Muscle layer of colon (tissue), 2 donors: ENCODE data around the gene N4BP2L1.

ENCODE experiments used
- H3K27ac ChIP-seq: one replicate; pipeline ENCODE4 v1.7.0; 2013; ENCODE audit warnings: low read depth, mild to moderate bottlenecking, low read length, moderate library complexity
- H3K27me3 ChIP-seq, 2 donors: one replicate each; pipeline ENCODE4 v1.7.0; 2013; ENCODE audit warnings: low read length in 2 of 2, mild to moderate bottlenecking in 2 of 2; ENCODE audit not compliant: insufficient read depth in 2 of 2, control insufficient read depth in 1 of 2
- H3K36me3 ChIP-seq: one replicate; pipeline ENCODE4 v1.7.0; 2013; ENCODE audit warnings: mild to moderate bottlenecking, low read length; ENCODE audit not compliant: insufficient read depth
- H3K4me1 ChIP-seq: one replicate; pipeline ENCODE4 v1.7.0; 2013; ENCODE audit warnings: mild to moderate bottlenecking, low read length; ENCODE audit not compliant: insufficient read depth
- H3K4me3 ChIP-seq, 2 donors: one replicate each; pipeline ENCODE4 v1.7.0; 2013; ENCODE audit warnings: low read length in 2 of 2, low read depth in 1 of 2, mild to moderate bottlenecking in 1 of 2, moderate library complexity in 1 of 2
- H3K9ac ChIP-seq: one replicate; pipeline ENCODE4 v1.7.0; 2013; ENCODE audit warnings: low read length
- H3K9me3 ChIP-seq: one replicate; pipeline ENCODE4 v1.7.0; 2013; ENCODE audit warnings: mild to moderate bottlenecking, low read length
- donor health status: abdominal sarcoma.
- donor health status: Adenocarcinoma of cecum.

N4BP2L1 gene

DNA sequence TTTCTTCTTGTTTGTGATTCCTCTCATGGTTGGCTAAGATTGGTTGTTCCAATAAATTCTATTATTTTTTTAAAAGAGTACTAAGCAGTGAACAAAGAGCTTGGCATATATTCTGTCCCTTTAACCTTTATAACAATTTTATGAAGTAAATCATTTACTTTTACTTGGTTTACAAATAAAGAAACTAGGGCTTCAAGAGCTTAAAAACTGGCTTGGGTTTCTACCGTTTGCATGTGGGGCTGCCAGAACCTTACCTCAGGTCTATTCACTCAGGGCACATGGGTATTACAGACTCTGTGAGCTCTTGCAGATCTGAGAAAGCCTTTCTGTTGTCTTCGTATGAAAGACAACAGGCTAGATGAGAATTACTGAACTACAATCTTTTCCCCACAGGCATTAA lies 13.3 kb downstream of the N4BP2L1 start:
- Histone ChIP-seq H3K27me3 (no peaks in the 10 kb centered on the region), H3K9ac (no peak overlapping the region), H3K36me3 (no peaks in the 10 kb centered on the region), H3K9me3 (no peaks in the 10 kb centered on the region), H3K27ac (no peak overlapping the region), H3K4me3 (no peak overlapping the region), H3K4me1 (no peaks in the 10 kb centered on the region)

DNA sequence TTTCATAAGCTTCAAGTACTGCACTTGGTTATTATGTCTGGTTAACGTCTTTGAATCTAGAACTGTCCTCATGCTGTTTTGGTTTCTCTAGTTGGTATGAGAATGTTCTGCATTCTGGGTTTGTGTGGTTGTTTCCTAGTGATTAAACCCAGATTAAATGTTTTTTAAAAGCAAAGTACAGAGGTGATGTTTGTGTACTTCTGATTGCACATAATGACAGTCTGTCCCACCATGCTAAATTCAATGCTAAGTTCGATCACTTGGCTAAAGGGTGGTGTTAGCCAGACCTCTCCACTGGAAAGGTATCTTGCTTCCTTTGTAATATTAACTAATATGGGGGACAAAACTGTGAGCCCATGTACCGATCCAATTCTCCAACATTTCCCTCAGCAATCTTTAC lies 14.6 kb downstream of the N4BP2L1 start:
- Histone ChIP-seq H3K9me3 (no peaks in the 10 kb centered on the region), H3K9ac (no peak overlapping the region), H3K36me3 (no peaks in the 10 kb centered on the region), H3K4me3 (no peak overlapping the region), H3K4me1 (no peaks in the 10 kb centered on the region), H3K27me3 (no peaks in the 10 kb centered on the region), H3K27ac (no peak overlapping the region)

DNA sequence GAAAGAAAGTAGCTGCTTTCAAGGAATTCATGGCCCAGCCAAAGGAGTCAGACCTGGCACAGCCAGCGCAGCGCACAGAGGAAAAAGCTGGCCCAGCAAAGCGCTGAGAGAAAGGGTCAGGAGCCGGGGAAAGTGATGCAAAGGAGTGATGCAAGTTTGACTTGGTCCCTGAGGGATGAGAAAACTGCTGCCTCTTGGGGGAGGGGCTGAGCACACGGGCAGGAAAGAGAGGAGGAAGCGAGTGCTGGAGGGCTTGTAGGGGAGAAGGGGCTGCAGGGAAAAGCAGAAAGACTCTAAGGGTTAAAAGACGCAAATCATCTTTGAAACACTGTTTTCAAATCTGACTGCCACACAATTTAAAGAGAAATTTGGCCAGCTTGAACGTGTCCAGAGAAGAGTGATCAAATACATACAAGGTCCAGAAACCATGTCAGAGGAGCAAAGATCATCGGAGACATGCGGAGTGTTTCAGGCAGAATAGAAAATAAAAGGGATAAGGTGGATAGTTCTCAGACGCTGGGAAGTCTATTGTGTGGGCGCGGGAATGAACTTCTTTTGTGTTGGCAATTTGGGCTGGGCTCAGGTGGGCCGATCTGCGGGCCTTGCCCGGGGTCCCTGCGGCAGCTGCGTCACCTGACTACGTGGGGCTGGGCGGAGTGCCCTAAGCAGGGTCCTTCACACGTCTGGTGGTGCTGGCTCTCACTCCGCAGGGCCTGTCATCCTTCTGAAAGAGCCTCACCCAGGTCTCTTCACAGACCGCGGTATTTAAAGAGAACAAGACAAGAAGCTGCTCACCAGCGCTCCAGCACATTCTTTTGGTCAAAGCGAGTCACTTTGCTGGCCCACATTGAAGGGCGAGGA lies 18.1 kb downstream of the N4BP2L1 start:
- Histone ChIP-seq H3K4me1 (no peaks in the 10 kb centered on the region), H3K9me3 (no peaks in the 10 kb centered on the region), H3K27me3 (no peaks in the 10 kb centered on the region), H3K9ac (no peak overlapping the region), H3K27ac (peak overlapping the region; percentile 4), H3K36me3 (peaks cover 8% of the 10 kb centered on the region), H3K4me3 (peak overlapping the region in 1 of 2 donors; percentile 13)

- peaks cover 8% of the 10 kb centered on the region for H3K36me3 ChIP-seq
- H3K9ac ChIP-seq, result no peak overlapping the region
- no peaks in the 10 kb centered on the region for H3K27me3 ChIP-seq
Observed at GRCh38 chr13:32409001-32409313, 19.0 kb downstream of the N4BP2L1 start.

DNA sequence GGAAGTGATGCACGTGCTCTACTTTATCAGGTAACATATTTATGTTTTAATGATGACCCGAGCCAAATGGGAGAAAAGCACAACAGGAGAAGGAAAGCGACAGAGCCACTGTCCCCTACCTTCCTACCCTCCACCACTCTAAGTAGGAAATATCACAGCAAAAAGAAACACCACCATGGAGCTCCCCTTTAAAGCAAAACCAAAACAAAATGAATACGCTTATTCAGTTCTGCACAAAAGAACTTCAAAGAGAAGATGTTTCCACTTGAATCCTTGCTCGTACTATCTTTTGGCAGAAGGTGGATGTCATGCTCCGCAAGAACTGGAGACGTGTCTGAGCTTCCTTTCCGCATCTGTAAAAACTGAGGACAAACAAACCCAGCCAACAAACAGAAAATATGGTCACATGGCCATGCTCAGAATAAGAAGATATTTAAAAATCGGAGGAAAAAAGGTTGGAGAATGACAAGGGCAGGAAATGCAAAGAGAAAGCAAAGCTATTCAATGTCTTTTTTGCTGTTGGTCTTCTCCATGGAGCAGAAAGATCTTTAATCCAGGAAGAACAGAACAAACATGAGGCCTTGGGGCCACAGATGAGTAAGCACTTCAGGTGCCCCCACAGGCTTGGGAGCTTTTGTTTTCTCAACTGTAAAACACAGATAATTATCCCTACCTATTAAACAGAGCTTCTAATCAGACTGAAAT lies 19.5 kb downstream of the N4BP2L1 start:
- no peak overlapping the region for H3K4me3 ChIP-seq
- H3K9me3 ChIP-seq, result no peaks in the 10 kb centered on the region
- peaks cover 8% of the 10 kb centered on the region for H3K36me3 ChIP-seq
- H3K27ac ChIP-seq, result no peak overlapping the region
- no peaks in the 10 kb centered on the region for H3K4me1 ChIP-seq
- H3K9ac ChIP-seq, result no peak overlapping the region
- H3K27me3 ChIP-seq, result no peaks in the 10 kb centered on the region

More at GRCh38 chr13:32409001-32409313, 19.0 kb downstream of the N4BP2L1 start:
- Histone ChIP-seq H3K27ac (no peak overlapping the region), H3K9me3 (no peaks in the 10 kb centered on the region), H3K4me1 (no peaks in the 10 kb centered on the region), H3K4me3 (no peak overlapping the region)

GRCh38 chr13:32407854-32408253 lies 20.1 kb downstream of the N4BP2L1 start:
- H3K36me3 ChIP-seq, result peaks cover 9% of the 10 kb centered on the region
- H3K9me3 ChIP-seq, result no peaks in the 10 kb centered on the region
- no peaks in the 10 kb centered on the region for H3K27me3 ChIP-seq
- H3K9ac ChIP-seq, result no peak overlapping the region
- H3K4me3 ChIP-seq, result no peak overlapping the region
- H3K4me1 ChIP-seq, result no peaks in the 10 kb centered on the region
- H3K27ac ChIP-seq, result no peak overlapping the region

GRCh38 chr13:32403108-32403507 lies 24.8 kb downstream of the N4BP2L1 start:
- no peak overlapping the region for H3K9ac ChIP-seq
- H3K27ac ChIP-seq, result no peak overlapping the region
- no peaks in the 10 kb centered on the region for H3K9me3 ChIP-seq
- H3K4me3 ChIP-seq, result no peak overlapping the region
- peaks cover 22% of the 10 kb centered on the region for H3K36me3 ChIP-seq
- H3K4me1 ChIP-seq, result no peaks in the 10 kb centered on the region
- H3K27me3 ChIP-seq, result no peaks in the 10 kb centered on the region

GRCh38 chr13:32391101-32391619 lies 36.8 kb downstream of the N4BP2L1 start:
- no peak overlapping the region for H3K4me3 ChIP-seq
- no peaks in the 10 kb centered on the region for H3K9me3 ChIP-seq
- H3K9ac ChIP-seq, result no peak overlapping the region
- no peaks in the 10 kb centered on the region for H3K27me3 ChIP-seq
- H3K36me3 ChIP-seq, result no peaks in the 10 kb centered on the region
- H3K27ac ChIP-seq, result no peak overlapping the region
- H3K4me1 ChIP-seq, result no peaks in the 10 kb centered on the region

- Histone ChIP-seq H3K4me3 (no peak overlapping the region), H3K9me3 (no peaks in the 10 kb centered on the region), H3K4me1 (no peaks in the 10 kb centered on the region), H3K27me3 (no peaks in the 10 kb centered on the region), H3K27ac (no peak overlapping the region), H3K36me3 (no peaks in the 10 kb centered on the region), H3K9ac (no peak overlapping the region)
Observed at GRCh38 chr13:32390484-32390883, 37.4 kb downstream of the N4BP2L1 start.

GRCh38 chr13:32390048-32390447 lies 37.9 kb downstream of the N4BP2L1 start:
- Histone ChIP-seq H3K4me3 (no peak overlapping the region), H3K4me1 (no peaks in the 10 kb centered on the region), H3K9ac (no peak overlapping the region), H3K9me3 (no peaks in the 10 kb centered on the region), H3K27ac (no peak overlapping the region), H3K27me3 (no peaks in the 10 kb centered on the region), H3K36me3 (no peaks in the 10 kb centered on the region)

GRCh38 chr13:32385410-32385809 lies 42.5 kb downstream of the N4BP2L1 start:
- Histone ChIP-seq H3K36me3 (no peaks in the 10 kb centered on the region), H3K27ac (no peak overlapping the region)

More at GRCh38 chr13:32385410-32385809, 42.5 kb downstream of the N4BP2L1 start:
- Histone ChIP-seq H3K4me1 (no peaks in the 10 kb centered on the region), H3K27me3 (no peaks in the 10 kb centered on the region), H3K4me3 (no peak overlapping the region), H3K9me3 (no peaks in the 10 kb centered on the region), H3K9ac (no peak overlapping the region)
